Lower leg skin (tissue), 4 donors: ENCODE results near the gene HOXB7. TPM values are rescaled to one million over a fixed set of nuclear protein-coding genes. Genes with fewer than 3 reads are reported as not detected.

Source experiments
- DNase-seq, 2 donors: peaks; one replicate each; pipeline ENCODE4 v3.0.0-alpha.2; 2019; ENCODE audit warnings: low spot score in 2 of 2
- H3K4me3 ChIP-seq: fragments of 200-600 bp; sonication (generic); 2 replicates; pipeline ENCODE4 v1.5.1; 2017; ENCODE audit warnings: mild to moderate bottlenecking, low read depth; ENCODE audit not compliant: poor library complexity, severe bottlenecking
- CTCF ChIP-seq, 3 donors: fragments of 450-650 bp; IDR thresholded peaks; one replicate each; pipeline ENCODE4 v1.5.1; 2016; ENCODE audit warnings: antibody characterized with exemption in 3 of 3, mild to moderate bottlenecking in 3 of 3, moderate library complexity in 2 of 3
- POLR2A ChIP-seq, 2 donors: fragments of 450-650 bp; IDR thresholded peaks; one replicate each; pipeline ENCODE4 v1.6.1; 2016 to 2017; ENCODE audit warnings: antibody characterized with exemption in 2 of 2, mild to moderate bottlenecking in 1 of 2, moderate library complexity in 1 of 2
- WGBS, 2 donors: methylation state at CpG; one replicate each; pipeline ENCODE4 v1.1.5; 2018; 5-methylcytosine and 5-hydroxymethylcytosine counted together
- intact Hi-C: fragments of 100-400 bp; cut with DNase I; formaldehyde crosslinking; loops from one replicate; pipeline ENCODE4 v1.15.0; 2023; ENCODE audit warnings: low total_unique reads
- total RNA-seq, 4 donors: library from RNA; depleted of rRNA; stranded (reverse); fragments of >200 nt; gene quantifications; one replicate each; pipeline ENCODE4 v1.1.0, GENCODE V29; 2016

HOXB7 gene
- 10 to 100 TPM in 1 of 4 donors, 1 to 10 TPM in 3; 1.3 to 11.5 (median 5.3) TPM for total RNA-seq

GRCh38 chr17:48610282-48611211 is at the start of gene HOXB7:
HOXB7 (minus strand) TSS chr17:48611017; CDS start chr17:48610918, 99 bp downstream.
- 1% methylated on average over 52 to 77 of the region's 79 CpGs for WGBS, 2 donors
- H3K4me3 ChIP-seq = peak within 1 kb of the TSS; percentile 70
- intact Hi-C loops = no loop called here
- peak in 1 of 2 donors; percentile 96 for DNase-seq
- TF ChIP-seq POLR2A (IDR thresholded peaks at IDR 0.05) = no peak
- no peak for TF ChIP-seq CTCF (IDR thresholded peaks at IDR 0.05)

GRCh38 chr17:48655913-48656312 is 45.1 kb upstream of the HOXB7 start:
- TF ChIP-seq CTCF (IDR thresholded peaks at IDR 0.05) = no peak
- TF ChIP-seq POLR2A (IDR thresholded peaks at IDR 0.05) = no peak
- no peak for DNase-seq
- no peak overlapping the region for H3K4me3 ChIP-seq
- intact Hi-C loops = no loop called here

- TF ChIP-seq CTCF (IDR thresholded peaks at IDR 0.05) = no peak
- intact Hi-C loops = no loop called here
- no peak overlapping the region for H3K4me3 ChIP-seq
Observed at GRCh38 chr17:48649741-48650140, 38.9 kb upstream of the HOXB7 start.

GRCh38 chr17:48647963-48648245 is 37.1 kb upstream of the HOXB7 start:
- TF ChIP-seq CTCF (IDR thresholded peaks at IDR 0.05) (no peak), POLR2A (IDR thresholded peaks at IDR 0.05) (no peak)
- 80 to 83% methylated on average over 1 of the region's 1 CpG for WGBS, 2 donors
- intact Hi-C loops = no loop called here
- no peak for DNase-seq
- no peak overlapping the region for H3K4me3 ChIP-seq

More at GRCh38 chr17:48649741-48650140, 38.9 kb upstream of the HOXB7 start:
- DNase-seq = no peak
- WGBS, 2 donors = 72 to 79% methylated on average over 1 of the region's 1 CpG

GRCh38 chr17:48647103-48647962 is 36.5 kb upstream of the HOXB7 start:
- no peak for DNase-seq
- no peak overlapping the region for H3K4me3 ChIP-seq
- TF ChIP-seq POLR2A (IDR thresholded peaks at IDR 0.05) = no peak
- no peak for TF ChIP-seq CTCF (IDR thresholded peaks at IDR 0.05)
- intact Hi-C loops = no loop called here
- 2% methylated on average over 30 of the region's 30 CpGs for WGBS, 2 donors
